ENCODE results near the gene KCTD13.
"Not testable (repeated sequence)": the region's sequence is repeated elsewhere in the genome, so short reads cannot be mapped to it uniquely, and the experiment has no call there.

KCTD13 gene

GRCh38 chr16:29907973-29908372, 18.1 kb downstream of the KCTD13 start:
- DNase-seq (ENCODE audit: low read depth, low spot score): no peak

GRCh38 chr16:29906520-29907244, 19.3 kb downstream of the KCTD13 start:
- DNase-seq (ENCODE audit: low read depth, low spot score): no peak

- no peak for DNase-seq (ENCODE audit: low read depth, low spot score)
Measured at GRCh38 chr16:29905668-29906067, 20.4 kb downstream of the KCTD13 start.

GRCh38 chr16:29904947-29905346, 21.1 kb downstream of the KCTD13 start:
- no peak for DNase-seq (ENCODE audit: low read depth, low spot score)

- no peak for DNase-seq (ENCODE audit: low read depth, low spot score)
Measured at GRCh38 chr16:29903590-29903989, 22.4 kb downstream of the KCTD13 start.

GRCh38 chr16:29901607-29901945, 24.4 kb downstream of the KCTD13 start:
- no peak for DNase-seq (ENCODE audit: low read depth, low spot score)

- no peak for DNase-seq (ENCODE audit: low read depth, low spot score)
Measured at GRCh38 chr16:29900888-29901606, 25.0 kb downstream of the KCTD13 start.

- peak; percentile 72 for DNase-seq (ENCODE audit: low read depth, low spot score)
Measured at GRCh38 chr16:29900102-29900887, 25.7 kb downstream of the KCTD13 start, which contains the start of gene ASPHD1. Gene ASPHD1, plus strand, starts transcription at chr16:29900488. Its CDS starts 484 bp downstream, at chr16:29900972.

- peak; percentile 95 for DNase-seq (ENCODE audit: low read depth, low spot score)
Measured at GRCh38 chr16:29899516-29900101, 26.4 kb downstream of the KCTD13 start, which contains the start of gene SEZ6L2. Gene SEZ6L2, minus strand, starts transcription at chr16:29899550. Its CDS starts 531 bp downstream, at chr16:29899019.

- peak; percentile 39 for DNase-seq (ENCODE audit: low read depth, low spot score)
Measured at GRCh38 chr16:29898804-29899515, 27.1 kb downstream of the KCTD13 start.

- peak; percentile 48 for DNase-seq (ENCODE audit: low read depth, low spot score)
Measured at GRCh38 chr16:29898135-29898803, 27.8 kb downstream of the KCTD13 start.

- DNase-seq (ENCODE audit: low read depth, low spot score): no peak
Measured at GRCh38 chr16:29897333-29897732, 28.7 kb downstream of the KCTD13 start.

GRCh38 chr16:29896841-29897240, 29.2 kb downstream of the KCTD13 start:
- no peak for DNase-seq (ENCODE audit: low read depth, low spot score)

GRCh38 chr16:29894352-29894751, 31.7 kb downstream of the KCTD13 start:
- no peak for DNase-seq (ENCODE audit: low read depth, low spot score)

- no peak for DNase-seq (ENCODE audit: low read depth, low spot score)
Measured at GRCh38 chr16:29893553-29893952, 32.5 kb downstream of the KCTD13 start.

GRCh38 chr16:29892458-29892813, 33.6 kb downstream of the KCTD13 start:
- DNase-seq (ENCODE audit: low read depth, low spot score): no peak

GRCh38 chr16:29891525-29892457, 34.2 kb downstream of the KCTD13 start:
- no peak for DNase-seq (ENCODE audit: low read depth, low spot score)

- DNase-seq (ENCODE audit: low read depth, low spot score): not testable (repeated sequence)
Measured at GRCh38 chr16:29889372-29889771, 36.7 kb downstream of the KCTD13 start.

- no peak for DNase-seq (ENCODE audit: low read depth, low spot score)
Measured at GRCh38 chr16:29883987-29884386, 42.0 kb downstream of the KCTD13 start.

GRCh38 chr16:29881050-29881449, 45.0 kb downstream of the KCTD13 start:
- DNase-seq (ENCODE audit: low read depth, low spot score): no peak

Data from ELF-1 (cell line).